ENCODE results near the gene VEZT.
"Not testable (repeated sequence)": the region's sequence is repeated elsewhere in the genome, so short reads cannot be mapped to it uniquely, and the experiment has no call there.

The VEZT gene

GRCh38 chr12:95258151-95258550 is 40.5 kb downstream of the VEZT start:
- DNase-seq = no peak

- DNase-seq = no peak
These were observed 41.2 kb downstream of the VEZT start for GRCh38 chr12:95258803-95259202.

GRCh38 chr12:95259368-95259767 is 41.8 kb downstream of the VEZT start:
- no peak for DNase-seq

DNA sequence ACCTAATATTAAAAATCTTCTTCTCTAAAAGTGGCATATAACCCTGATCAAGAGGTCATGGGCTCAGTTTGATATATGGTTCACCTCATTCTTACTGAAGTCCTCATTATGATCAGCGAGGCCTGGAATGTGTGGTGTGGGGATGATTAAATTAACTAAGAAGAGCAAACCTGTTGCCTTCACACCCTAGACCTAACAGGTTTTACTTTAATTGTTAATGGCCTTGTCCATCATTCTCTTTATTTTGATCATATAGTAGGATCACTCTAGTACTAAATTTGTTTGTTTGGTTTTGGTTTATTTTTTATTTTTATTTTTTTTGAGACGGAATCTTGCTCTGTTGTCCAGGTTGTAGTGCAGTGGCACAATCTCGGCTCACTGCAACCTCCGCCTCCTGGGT is 43.5 kb downstream of the VEZT start:
- DNase-seq = no peak

- DNase-seq = no peak
These were observed 45.2 kb downstream of the VEZT start for GRCh38 chr12:95262808-95263207.

DNA sequence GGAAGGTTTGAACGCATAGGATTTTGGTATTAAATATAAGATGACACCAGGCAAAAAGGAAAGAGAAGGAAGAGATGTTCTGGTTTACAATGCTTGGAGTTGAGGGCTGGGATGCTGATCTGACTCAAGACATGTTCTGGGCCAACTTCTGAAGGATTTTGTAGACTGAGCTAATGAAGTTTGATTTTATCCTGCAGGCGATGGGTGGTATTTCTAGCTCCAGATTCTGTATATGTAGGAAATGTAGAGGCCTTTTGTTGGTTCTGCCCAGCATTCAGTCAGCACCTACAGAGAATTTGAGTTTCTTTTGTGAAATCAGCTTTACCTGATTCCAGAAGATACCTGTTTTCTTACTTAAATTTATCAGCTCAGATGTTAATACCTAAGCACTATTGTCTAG is 48.2 kb downstream of the VEZT start:
- no peak for DNase-seq

DNA sequence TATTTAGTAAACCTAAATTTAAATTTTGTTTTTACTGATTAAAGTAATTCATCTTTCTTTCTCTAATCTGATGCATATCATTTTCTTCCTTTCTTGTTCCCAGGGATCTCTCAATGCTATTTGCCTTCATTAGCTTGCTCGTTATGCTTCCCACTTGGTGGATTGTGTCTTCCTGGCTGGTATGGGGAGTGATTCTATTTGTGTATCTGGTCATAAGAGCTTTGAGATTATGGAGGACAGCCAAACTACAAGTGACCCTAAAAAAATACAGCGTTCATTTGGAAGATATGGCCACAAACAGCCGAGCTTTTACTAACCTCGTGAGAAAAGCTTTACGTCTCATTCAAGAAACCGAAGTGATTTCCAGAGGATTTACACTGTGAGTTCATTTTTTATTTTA is 48.6 kb downstream of the VEZT start:
- no peak for DNase-seq

- no peak for DNase-seq
These were observed 52.3 kb downstream of the VEZT start for GRCh38 chr12:95269892-95270291.

DNA sequence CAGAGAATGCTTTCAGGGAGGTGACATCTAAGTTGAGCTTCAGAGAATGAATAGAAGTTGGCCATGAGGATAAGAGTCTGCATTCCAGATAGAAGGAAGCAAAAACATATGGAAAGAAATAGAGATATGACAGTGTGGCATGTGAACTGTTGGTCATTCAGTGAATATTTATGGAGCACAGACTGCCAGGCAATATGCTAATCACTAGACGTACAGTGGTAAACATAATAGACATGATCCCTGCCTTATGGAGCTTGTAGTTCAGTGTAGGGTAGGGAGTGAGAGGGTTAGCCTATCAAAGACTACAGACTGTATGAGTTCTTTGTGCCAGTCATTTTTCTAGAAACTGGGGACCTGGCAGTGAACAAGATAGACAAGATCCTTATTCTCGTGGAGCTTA is 53.9 kb downstream of the VEZT start:
- no peak for DNase-seq

GRCh38 chr12:95277139-95277538 is 59.5 kb downstream of the VEZT start:
- no peak for DNase-seq

- DNase-seq = no peak
These were observed 62.2 kb downstream of the VEZT start for GRCh38 chr12:95279856-95280255.

GRCh38 chr12:95282266-95282665 is 64.7 kb downstream of the VEZT start:
- no peak for DNase-seq

DNA sequence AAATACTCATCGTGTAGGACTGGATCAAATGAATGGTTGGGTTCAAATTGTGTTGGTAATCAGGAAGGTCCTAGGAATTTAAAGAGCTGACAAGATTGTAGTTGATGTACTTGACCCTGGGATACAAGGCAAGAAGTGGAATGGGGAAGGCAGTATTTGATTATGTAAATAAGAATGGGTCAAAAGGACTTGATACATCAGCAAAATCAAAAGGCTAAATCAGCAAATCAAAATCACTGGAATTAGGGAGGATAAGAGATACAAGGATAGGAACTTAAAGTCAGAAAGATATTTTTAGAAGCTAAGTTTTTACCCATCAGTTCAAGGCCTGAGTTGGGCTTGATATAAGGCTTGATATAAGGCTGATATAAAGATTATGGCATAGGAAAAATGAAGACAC is 65.8 kb downstream of the VEZT start:
- DNase-seq = no peak

GRCh38 chr12:95286713-95287112 is 69.1 kb downstream of the VEZT start:
- no peak for DNase-seq

- DNase-seq = no peak
These were observed 73.9 kb downstream of the VEZT start for GRCh38 chr12:95291501-95291900.

- DNase-seq = no peak
These were observed 81.3 kb downstream of the VEZT start for GRCh38 chr12:95298916-95299315.

GRCh38 chr12:95300286-95300685 is 82.7 kb downstream of the VEZT start:
- DNase-seq = no peak

DNA sequence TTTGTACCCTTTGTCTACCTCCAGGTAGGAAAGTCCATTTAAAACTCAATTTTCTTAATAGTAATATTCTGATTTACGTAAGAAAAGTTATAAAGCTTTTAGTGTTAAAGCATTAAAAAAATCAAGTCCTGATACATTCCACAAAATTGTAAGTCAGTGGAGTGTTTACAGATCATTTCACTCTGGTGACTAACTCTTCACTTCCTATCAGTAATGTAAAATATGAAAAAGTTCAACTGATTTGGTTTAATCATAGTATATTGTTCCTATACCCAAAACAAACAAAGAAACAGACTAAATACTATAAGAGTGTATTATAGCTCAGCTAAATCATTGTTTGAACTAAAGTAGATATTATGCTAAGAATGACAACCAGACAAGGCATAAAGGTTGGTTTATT is 85.9 kb downstream of the VEZT start:
- DNase-seq = no peak

GRCh38 chr12:95304673-95305198 is 87.1 kb downstream of the VEZT start:
- DNase-seq = no peak

DNA sequence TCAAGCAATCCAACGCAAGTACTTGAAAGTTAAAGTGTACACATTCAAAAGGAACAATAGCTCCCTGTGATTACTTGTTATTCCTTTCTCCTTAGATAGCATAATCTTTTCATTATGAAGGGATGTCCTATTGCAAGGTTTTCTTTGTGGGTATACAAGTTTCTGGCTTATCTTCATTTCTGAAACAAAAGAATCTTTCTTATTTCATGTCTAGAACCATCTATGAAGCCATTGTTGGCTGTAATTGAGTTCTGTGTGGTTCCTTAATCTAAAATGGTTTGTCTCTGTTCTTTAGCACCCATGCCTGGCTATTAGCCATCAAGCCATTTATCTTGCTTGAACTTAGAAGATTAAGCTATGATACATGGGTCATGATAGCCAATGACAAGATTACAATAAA is 95.0 kb downstream of the VEZT start:
- no peak for DNase-seq

- not testable (repeated sequence) for DNase-seq
These were observed 97.1 kb downstream of the VEZT start for GRCh38 chr12:95314756-95315155.

DNA sequence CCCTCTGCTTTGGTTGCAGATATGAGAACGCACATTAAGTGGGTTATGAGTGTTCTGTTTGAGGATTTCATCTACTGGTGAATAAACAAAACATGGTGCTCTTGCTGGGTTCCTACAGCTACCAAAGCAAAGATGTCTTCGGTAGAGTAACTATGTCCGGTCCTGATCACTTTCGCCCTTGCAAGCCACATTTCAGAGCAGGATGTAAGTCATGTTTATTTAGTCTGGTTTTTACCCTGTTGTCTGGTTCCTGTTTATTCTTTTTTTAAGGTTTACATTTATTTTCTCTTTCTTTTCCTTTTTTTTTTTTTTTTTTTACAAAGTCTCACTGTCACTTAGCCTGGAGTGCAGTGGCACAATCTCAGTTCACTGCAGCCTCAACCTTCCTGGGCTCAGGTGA is 99.2 kb downstream of the VEZT start:
- no peak for DNase-seq

GRCh38 chr12:95318071-95318545 is 100.5 kb downstream of the VEZT start:
- no peak for DNase-seq

DNA sequence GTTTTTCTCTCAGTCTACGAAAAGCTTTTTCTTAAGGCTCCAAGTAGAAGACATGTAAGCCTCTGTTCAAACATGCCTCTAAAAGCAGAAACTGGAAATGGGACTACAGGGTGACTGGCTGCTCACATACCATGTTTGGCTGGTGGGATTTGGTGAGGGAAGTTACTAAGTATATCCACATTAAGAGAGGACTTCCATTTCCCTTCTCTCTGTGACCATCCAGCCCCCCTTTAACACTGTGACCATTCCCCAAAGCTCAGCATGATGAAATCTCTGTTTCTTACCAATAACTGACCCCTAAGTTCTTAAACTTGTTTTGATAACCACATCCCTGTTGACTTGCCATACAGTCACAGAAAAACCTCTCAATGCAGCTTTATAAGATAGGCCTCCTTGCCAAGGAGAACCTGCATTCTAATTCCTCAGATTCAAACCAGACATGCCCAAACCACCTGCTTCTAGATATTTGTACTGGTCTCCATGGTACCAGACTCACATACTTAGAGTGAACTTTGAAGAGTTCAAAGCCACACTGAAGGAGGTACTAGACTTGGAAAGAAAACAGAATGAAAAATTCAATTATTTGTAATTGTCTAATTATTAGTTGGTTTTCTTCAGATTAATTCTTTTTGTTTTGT is 102.2 kb downstream of the VEZT start:
- no peak for DNase-seq

- no peak for DNase-seq
These were observed 104.1 kb downstream of the VEZT start for GRCh38 chr12:95321516-95322246.
